ENCODE results near the gene PCIF1.

The PCIF1 gene

GRCh38 chr20:45904583-45905504 is 29.6 kb upstream of the PCIF1 start:
- FAIRE-seq = no peak
- no peak for DNase-seq (ENCODE audit: low spot score)

DNA sequence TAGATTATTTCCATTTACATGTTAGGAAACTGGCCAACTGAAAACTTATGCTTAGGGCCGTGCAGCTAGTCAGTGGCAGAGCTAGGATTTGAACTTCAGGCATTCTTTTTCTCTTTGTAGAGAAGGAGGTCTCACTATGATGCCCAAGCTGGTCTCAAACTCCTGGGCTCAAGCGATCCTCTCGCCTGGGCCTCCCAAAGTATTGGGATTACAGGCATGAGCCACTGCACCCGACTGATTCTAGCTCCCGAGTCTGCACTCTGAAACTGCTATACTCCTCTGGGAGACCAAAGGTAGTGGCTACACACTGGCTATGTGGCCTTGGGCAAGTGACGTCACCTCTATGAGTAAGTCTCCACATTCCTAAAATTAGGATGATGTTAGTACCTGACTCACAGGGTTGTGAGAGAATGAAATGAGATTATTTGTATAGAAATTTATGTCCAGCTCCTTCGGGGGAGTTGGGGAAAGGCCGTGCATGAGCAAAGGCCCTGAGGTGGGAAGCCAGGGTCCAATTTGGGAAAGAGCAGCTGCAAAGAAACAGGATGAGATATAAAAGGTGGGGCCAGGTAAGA is 28.9 kb upstream of the PCIF1 start:
- DNase-seq (ENCODE audit: low spot score) = peak; percentile 78

GRCh38 chr20:45907219-45907948 is 27.1 kb upstream of the PCIF1 start:
- no peak for DNase-seq (ENCODE audit: low spot score)
- no peak for FAIRE-seq

More for the DNA sequence above, 28.9 kb upstream of the PCIF1 start:
- FAIRE-seq = no peak

DNA sequence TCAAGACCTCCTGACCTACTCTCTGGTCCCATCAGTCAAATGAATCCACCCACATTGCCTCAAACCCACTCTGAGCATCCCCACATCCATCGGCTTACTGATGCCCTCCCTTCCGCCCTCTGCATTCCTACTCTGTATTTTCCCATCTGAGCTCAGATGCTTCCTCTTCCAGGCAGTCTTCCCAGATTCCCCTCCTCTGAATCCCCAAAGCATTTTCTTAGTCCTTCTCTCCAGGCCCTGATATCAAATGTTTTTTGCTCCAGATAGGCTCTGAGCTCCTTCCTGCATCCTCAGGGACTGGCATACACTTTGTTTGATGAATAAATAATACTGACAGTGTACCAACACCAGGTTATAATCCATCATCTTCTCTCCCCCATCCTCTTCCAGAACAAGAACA is 26.4 kb upstream of the PCIF1 start:
- no peak for DNase-seq (ENCODE audit: low spot score)
- no peak for FAIRE-seq

DNA sequence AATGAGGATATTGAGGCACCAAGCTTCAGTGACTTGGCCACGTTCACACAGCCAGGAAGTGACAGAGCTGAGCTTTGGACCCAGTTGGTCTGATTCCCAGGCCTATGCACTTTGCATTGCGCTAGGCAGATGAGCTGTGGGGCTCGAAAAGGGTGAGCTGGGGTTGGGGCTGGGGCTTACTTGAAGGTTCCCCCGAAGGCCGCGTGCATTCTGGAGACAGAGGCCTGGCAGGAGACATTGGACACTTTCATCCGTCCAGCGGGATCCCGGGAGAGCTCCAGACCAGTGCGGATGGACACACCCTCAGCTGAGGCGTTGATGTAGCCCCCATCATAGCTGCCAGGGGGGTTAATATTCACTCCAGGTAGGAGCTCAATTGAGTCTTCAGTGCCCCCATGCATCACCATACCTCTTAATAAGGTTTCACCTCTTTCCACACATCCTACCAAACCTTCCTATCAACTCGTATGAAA is 25.1 kb upstream of the PCIF1 start:
- FAIRE-seq = no peak
- DNase-seq (ENCODE audit: low spot score) = no peak

- DNase-seq (ENCODE audit: low spot score) = no peak
- FAIRE-seq = no peak
Observed at GRCh38 chr20:45909817-45910669, 24.4 kb upstream of the PCIF1 start.

GRCh38 chr20:45910670-45911485 is 23.6 kb upstream of the PCIF1 start:
- no peak for FAIRE-seq

DNA sequence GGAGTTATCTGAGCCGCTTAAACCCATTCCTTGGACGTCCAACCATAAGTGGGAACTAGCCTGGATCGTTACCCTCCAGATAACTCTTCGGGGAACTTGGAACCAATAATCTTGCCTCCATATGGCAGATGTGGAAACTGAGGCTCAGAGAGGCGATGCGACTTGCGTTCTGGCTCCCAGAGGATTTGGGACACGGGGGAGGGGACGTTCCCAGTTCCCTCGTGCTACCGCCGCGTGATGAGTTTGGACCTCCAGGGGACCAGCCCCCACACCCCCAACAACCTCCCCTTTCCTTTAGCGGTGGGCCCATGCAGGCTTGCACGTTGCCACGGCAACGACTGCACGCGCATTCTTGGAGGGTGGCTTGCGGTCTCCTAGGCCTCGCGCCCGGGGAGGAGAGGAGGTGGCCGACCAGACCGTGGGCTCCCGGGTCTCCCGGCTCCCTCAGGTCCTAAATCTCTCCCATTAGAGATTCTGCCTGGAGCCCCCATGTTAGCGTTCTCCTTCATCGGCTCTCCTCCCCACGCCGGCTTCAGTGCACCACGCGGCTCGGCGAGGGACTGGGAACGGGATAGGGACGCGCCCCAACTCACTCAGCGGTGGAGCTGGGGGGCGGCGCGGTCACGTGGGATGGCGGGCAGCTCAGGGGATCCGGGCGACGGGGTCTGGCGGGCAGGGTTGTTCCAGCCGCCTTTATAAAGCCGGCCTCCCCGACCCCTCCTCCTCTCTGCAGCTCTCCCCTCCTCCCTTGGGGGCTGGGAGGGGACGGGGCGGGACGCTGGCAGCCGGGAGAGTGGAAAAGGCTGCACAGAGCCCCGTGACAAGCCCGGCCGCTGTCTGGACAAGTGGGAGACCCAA is 22.8 kb upstream of the PCIF1 start, which contains the start of gene PLTP:
PLTP (minus strand) TSS at position 670 of the 858 bp plus-strand sequence. CDS start 703 bp downstream, outside the sequence.
- FAIRE-seq (no peak), DNase-seq (ENCODE audit: low spot score) (no peak)

More at GRCh38 chr20:45910670-45911485, 23.6 kb upstream of the PCIF1 start:
- peak; percentile 58 for DNase-seq (ENCODE audit: low spot score)

- FAIRE-seq (no peak), DNase-seq (ENCODE audit: low spot score) (no peak)
Observed at GRCh38 chr20:45912344-45912682, 22.2 kb upstream of the PCIF1 start.

- FAIRE-seq (no peak), DNase-seq (ENCODE audit: low spot score) (no peak)
Observed at GRCh38 chr20:45913116-45913515, 21.4 kb upstream of the PCIF1 start.

- FAIRE-seq (no peak), DNase-seq (ENCODE audit: low spot score) (no peak)
Observed at GRCh38 chr20:45917790-45918141, 16.7 kb upstream of the PCIF1 start.

DNA sequence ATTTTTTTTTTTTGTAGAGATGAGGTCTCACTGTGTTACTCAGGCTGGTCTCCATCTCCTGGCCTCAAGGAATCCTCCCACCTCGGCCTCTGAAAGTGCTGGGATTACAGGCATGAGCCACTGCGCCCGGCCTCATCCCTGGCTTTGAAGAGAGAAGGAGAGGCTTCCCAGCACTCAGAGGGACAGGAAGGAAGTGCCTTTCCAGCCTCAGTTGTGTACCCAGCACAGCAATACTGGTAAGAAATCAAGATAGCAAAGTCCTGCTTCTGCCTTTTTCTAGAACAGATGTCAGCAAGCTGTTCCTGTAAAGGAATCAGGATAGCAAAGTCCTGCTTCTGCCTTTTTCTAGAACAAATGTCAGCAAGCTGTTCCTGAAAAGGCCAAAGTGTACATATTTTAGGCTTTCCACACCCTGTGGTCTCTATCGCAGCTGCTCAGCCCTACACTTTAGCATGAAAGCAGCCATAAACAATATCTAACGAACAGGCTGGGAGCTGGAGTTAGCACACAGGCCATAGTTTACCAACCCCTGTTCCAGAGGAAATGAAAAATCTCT is 16.2 kb upstream of the PCIF1 start:
- DNase-seq (ENCODE audit: low spot score) = no peak
- no peak for FAIRE-seq

DNA sequence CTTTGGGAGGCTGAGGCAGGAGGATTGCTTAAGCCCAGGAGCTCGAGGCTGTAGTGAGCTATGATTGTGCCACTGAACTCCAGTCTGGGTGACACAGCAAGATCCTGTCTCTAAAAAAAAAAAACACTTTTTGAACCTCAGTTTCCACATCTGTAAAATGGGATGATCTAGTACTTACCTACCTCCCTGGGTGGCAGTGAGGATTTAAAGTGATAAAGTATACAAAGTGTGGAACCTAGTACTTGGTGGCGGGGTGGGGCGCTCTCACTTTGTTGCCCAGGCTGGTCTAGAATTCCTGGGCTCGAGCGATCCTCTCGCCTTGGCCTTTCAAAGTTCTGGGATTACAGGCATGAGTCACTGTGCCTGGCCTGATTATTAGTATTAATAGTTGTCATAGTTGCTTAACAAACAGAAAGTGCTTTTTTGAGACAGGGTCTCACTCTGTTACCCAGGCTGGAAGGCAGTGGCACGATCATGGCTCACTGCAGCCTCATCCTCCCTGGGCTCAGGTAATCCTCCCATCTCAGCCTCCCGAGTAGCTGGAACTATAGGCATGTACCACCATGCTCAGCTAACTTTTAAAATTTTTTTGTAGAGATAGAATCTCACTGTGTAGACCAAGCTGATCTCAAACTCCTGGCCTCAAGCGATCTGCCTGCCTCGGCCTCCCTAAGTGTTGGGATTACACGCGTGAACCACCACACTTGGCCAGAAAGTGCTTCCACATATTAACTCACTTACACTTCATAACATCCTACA is 15.5 kb upstream of the PCIF1 start:
- FAIRE-seq = no peak
- DNase-seq (ENCODE audit: low spot score) = no peak

- DNase-seq (ENCODE audit: low spot score) (no peak), FAIRE-seq (no peak)
Observed at GRCh38 chr20:45919542-45920399, 14.7 kb upstream of the PCIF1 start.

- no peak for FAIRE-seq
- no peak for DNase-seq (ENCODE audit: low spot score)
Observed at GRCh38 chr20:45920462-45921336, 13.8 kb upstream of the PCIF1 start.
